SK-N-SH treated with all-trans-retinoic acid at 6 μM for 48 hours (cell line): ENCODE results near the gene SPAG7.

Source experiments
- ATAC-seq: fragments of 200-7000 bp; cut with Tn5 transposase; 3 replicates; pipeline ENCODE4 v1.9.1; 2020; ENCODE audit warnings: mild to moderate bottlenecking, moderate library complexity
- ARNTL ChIP-seq: fragments of 450-650 bp; formaldehyde crosslinking; IDR thresholded peaks from 2 replicates; pipeline ENCODE4 v1.5.0; 2020; ENCODE audit warnings: low read depth, mild to moderate bottlenecking, moderate library complexity, borderline replicate concordance
- BACH2 ChIP-seq: fragments of 250-450 bp; sonication (Bioruptor Pico); IDR thresholded peaks from 2 replicates; pipeline ENCODE4 v1.9.0; 2021; ENCODE audit warnings: mild to moderate bottlenecking, borderline replicate concordance
- CREB5 ChIP-seq: fragments of 250-450 bp; sonication (Bioruptor Pico); IDR thresholded peaks from 2 replicates; pipeline ENCODE4 v1.5.1; 2020; ENCODE audit warnings: low read depth, mild to moderate bottlenecking, moderate library complexity
- CSDC2 ChIP-seq: fragments of 250-450 bp; sonication (Bioruptor Pico); IDR thresholded peaks from 2 replicates; pipeline ENCODE4 v1.5.0; 2020; ENCODE audit warnings: mild to moderate bottlenecking, moderate library complexity
- ESRRG ChIP-seq: fragments of 250-450 bp; sonication (Bioruptor Pico); IDR thresholded peaks from 2 replicates; pipeline ENCODE4 v1.6.1; 2021; ENCODE audit warnings: mild to moderate bottlenecking
- GLIS3 ChIP-seq: fragments of 250-450 bp; sonication (Bioruptor Pico); IDR thresholded peaks from 2 replicates; pipeline ENCODE4 v1.5.0; 2020; ENCODE audit warnings: mild to moderate bottlenecking, moderate library complexity
- ISL1 ChIP-seq: fragments of 250-450 bp; sonication (Bioruptor Pico); IDR thresholded peaks from 2 replicates; pipeline ENCODE4 v2.1.2; 2022; ENCODE audit warnings: mild to moderate bottlenecking, moderate library complexity
- OSR1 ChIP-seq: fragments of 250-450 bp; sonication (Bioruptor Pico); IDR thresholded peaks from 2 replicates; pipeline ENCODE4 v1.8.0; 2022; ENCODE audit warnings: moderate library complexity, mild to moderate bottlenecking, inconsistent platforms
- PATZ1 ChIP-seq: fragments of 250-450 bp; sonication (Bioruptor Pico); IDR thresholded peaks from 2 replicates; pipeline ENCODE4 v1.8.0; 2020; ENCODE audit warnings: mild to moderate bottlenecking, moderate library complexity, borderline replicate concordance
- POU6F1 ChIP-seq: fragments of 250-450 bp; sonication (Bioruptor Pico); IDR thresholded peaks from 2 replicates; pipeline ENCODE4 v1.8.0; 2021; ENCODE audit warnings: low read depth, mild to moderate bottlenecking, moderate library complexity, borderline replicate concordance
- PPARA ChIP-seq: fragments of 250-450 bp; sonication (Bioruptor Pico); IDR thresholded peaks from 2 replicates; pipeline ENCODE4 v1.5.0; 2020; ENCODE audit warnings: mild to moderate bottlenecking, borderline replicate concordance
- SNAI2 ChIP-seq: fragments of 250-450 bp; sonication (Bioruptor Pico); IDR thresholded peaks from 2 replicates; pipeline ENCODE4 v1.5.0; 2020; ENCODE audit warnings: mild to moderate bottlenecking, moderate library complexity
- TOX ChIP-seq: fragments of 250-450 bp; sonication (Bioruptor Pico); IDR thresholded peaks from 2 replicates; pipeline ENCODE4 v1.8.0; 2021; ENCODE audit warnings: mild to moderate bottlenecking, moderate library complexity, borderline replicate concordance
- TSHZ2 ChIP-seq: fragments of 250-450 bp; sonication (Bioruptor Pico); IDR thresholded peaks from 2 replicates; pipeline ENCODE4 v1.5.0; 2020; ENCODE audit warnings: mild to moderate bottlenecking, moderate library complexity
- ZC3H10 ChIP-seq: fragments of 250-450 bp; sonication (Bioruptor Pico); IDR thresholded peaks from 2 replicates; pipeline ENCODE4 v1.5.1; 2021; ENCODE audit warnings: mild to moderate bottlenecking, moderate library complexity
- ZFP3 ChIP-seq: fragments of 250-450 bp; sonication (Bioruptor Pico); IDR thresholded peaks from 2 replicates; pipeline ENCODE4 v1.5.0; 2020; ENCODE audit warnings: mild to moderate bottlenecking, moderate library complexity
- ZFP30 ChIP-seq: fragments of 450-650 bp; formaldehyde crosslinking; IDR thresholded peaks from 2 replicates; pipeline ENCODE4 v1.5.0; 2022; ENCODE audit warnings: mild to moderate bottlenecking, moderate library complexity
- ZNF565 ChIP-seq: fragments of 450-650 bp; formaldehyde crosslinking; conservative IDR thresholded peaks from 2 replicates; pipeline ENCODE4 v1.5.0; 2020; ENCODE audit warnings: low read depth, mild to moderate bottlenecking, moderate library complexity
- ZNF70 ChIP-seq: fragments of 450-650 bp; formaldehyde crosslinking; IDR thresholded peaks from 2 replicates; pipeline ENCODE4 v1.5.0; 2020; ENCODE audit warnings: mild to moderate bottlenecking, moderate library complexity
- ZNF8 ChIP-seq: fragments of 450-650 bp; formaldehyde crosslinking; IDR thresholded peaks from 2 replicates; pipeline ENCODE4 v1.5.0; 2020; ENCODE audit warnings: mild to moderate bottlenecking, moderate library complexity

The SPAG7 gene

GRCh38 chr17:4939546-4939795 is 28.1 kb downstream of the SPAG7 start:
- no peak for ATAC-seq
- TF ChIP-seq ZFP3 (CRISPR knock-in tag), result no peak
- no peak for TF ChIP-seq CSDC2 (CRISPR knock-in tag)
- TF ChIP-seq POU6F1, result no peak

GRCh38 chr17:4938688-4939545 is 28.7 kb downstream of the SPAG7 start:
- ATAC-seq, result no peak
- no peak for TF ChIP-seq ZFP3 (CRISPR knock-in tag)
- TF ChIP-seq ZNF565 (CRISPR knock-in tag), result no peak
- no peak for TF ChIP-seq POU6F1
- no peak for TF ChIP-seq ESRRG (CRISPR knock-in tag)
- TF ChIP-seq OSR1 (CRISPR knock-in tag), result no peak
- no peak for TF ChIP-seq GLIS3 (CRISPR knock-in tag)

GRCh38 chr17:4938069-4938491 is 29.5 kb downstream of the SPAG7 start:
- no peak for TF ChIP-seq TSHZ2 (CRISPR knock-in tag)
- no peak for TF ChIP-seq SNAI2 (CRISPR knock-in tag)
- TF ChIP-seq ZC3H10 (CRISPR knock-in tag), result no peak
- no peak for TF ChIP-seq BACH2 (CRISPR knock-in tag)
- TF ChIP-seq ZFP30 (CRISPR knock-in tag), result no peak
- no peak for TF ChIP-seq ESRRG (CRISPR knock-in tag)
- no peak for TF ChIP-seq PATZ1 (CRISPR knock-in tag)
- TF ChIP-seq ARNTL (CRISPR knock-in tag), result no peak
- no peak for TF ChIP-seq TOX (CRISPR knock-in tag)
- TF ChIP-seq POU6F1, result no peak
- no peak for TF ChIP-seq CSDC2 (CRISPR knock-in tag)
- no peak for TF ChIP-seq CREB5 (CRISPR knock-in tag)
- TF ChIP-seq PPARA (CRISPR knock-in tag), result no peak
- TF ChIP-seq ZNF8 (CRISPR knock-in tag), result no peak
- TF ChIP-seq ISL1, result no peak
- TF ChIP-seq ZFP3 (CRISPR knock-in tag), result no peak
- no peak for TF ChIP-seq ZNF70 (CRISPR knock-in tag)
- no peak for ATAC-seq
